Suppressor macrophage treated with lipopolysaccharide for 1 hour (primary cell): Measurements from ENCODE around the gene ADCK1.

ENCODE experiments used
- DNase-seq, 3 donors: peaks; one replicate each; pipeline ENCODE4 v3.0.0-alpha.2; 2020 to 2022

The ADCK1 gene

DNA sequence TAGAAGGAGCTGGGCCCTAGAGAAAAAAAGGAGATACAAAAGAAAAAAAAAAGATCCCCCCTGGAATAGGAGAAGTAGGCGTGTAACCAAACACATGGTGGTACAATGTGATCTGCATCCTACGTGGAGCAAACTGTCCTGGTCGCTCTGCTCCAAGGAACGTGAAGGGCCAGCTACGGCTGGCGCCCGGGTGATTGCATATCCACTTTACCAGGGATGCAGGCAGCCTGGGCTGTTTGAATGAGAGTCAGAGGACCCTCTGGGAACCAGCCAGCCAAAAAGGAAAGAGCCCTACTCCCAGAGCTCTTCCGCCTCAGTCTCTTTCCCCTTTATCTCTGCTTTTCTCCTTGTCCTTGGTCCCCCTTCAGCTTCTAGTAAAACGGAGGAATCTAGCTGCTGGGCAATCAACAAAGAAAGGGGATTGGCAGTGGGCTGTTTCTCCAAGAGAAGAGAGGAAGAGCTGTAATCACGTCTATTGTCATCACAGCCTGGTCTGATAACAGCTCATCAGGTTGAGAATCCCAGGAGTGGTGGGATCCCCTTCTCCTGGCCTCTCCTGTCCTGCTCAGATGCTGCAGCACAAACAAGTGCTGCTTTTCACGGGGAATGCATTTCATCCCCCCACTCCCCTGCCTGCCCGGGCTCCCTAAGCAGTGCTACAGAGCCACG is 156.0 kb downstream of the ADCK1 start:
- DNase-seq: no peak

DNA sequence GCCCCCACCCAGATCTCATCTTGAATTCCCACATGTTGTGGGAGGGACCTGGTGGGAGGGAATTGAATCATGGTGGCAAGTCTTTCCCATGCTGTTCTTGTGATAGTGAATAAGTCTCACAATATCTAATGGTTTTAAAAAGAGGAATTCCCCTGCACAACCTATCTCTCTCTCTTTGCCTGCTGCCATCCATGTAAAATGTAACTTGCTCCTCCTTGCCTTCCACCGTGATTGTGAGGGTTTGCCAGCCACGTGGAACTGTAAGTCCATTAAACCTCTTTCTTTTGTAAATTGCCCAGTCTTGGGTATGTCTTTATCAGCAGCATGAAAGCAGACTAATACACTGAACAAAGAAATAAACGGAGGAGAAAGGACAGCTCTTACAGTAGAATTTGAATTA is 159.8 kb downstream of the ADCK1 start:
- peak in 1 of 3 donors; percentile 9 for DNase-seq

DNA sequence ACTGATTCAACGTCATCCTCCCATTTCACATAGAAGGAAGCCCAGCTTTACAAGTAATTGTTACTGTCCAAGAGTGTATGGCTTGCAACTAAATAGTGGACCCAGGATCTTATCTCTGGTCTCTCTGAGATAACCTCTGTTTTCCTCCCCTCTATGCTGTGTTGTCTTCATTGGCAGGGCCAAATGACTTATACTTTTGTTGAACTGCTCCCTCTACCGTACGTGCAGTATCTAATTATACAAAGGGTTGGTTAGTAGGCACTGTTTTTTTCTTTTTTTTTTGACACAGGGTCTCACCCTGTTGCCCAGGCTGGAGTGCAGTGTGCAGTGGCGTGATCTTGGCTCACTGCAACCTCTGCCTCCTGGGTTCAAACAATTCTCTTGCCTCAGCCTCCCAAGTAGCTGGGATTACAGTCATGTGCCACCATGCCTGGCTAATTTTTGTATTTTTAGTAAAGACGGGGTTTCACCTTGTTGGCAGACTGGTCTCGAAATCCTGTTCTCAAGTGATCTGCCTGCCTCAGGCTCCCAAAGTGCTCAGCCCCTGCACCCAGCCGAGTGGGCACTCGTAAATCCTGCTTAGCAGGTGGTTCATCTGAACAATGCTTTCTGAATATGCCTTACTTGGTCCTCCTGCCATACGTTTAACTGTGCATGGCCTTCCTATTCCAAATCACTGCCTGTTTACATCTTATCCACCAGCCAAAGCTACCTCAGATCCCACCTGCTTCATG is 162.1 kb downstream of the ADCK1 start:
- no peak for DNase-seq

DNA sequence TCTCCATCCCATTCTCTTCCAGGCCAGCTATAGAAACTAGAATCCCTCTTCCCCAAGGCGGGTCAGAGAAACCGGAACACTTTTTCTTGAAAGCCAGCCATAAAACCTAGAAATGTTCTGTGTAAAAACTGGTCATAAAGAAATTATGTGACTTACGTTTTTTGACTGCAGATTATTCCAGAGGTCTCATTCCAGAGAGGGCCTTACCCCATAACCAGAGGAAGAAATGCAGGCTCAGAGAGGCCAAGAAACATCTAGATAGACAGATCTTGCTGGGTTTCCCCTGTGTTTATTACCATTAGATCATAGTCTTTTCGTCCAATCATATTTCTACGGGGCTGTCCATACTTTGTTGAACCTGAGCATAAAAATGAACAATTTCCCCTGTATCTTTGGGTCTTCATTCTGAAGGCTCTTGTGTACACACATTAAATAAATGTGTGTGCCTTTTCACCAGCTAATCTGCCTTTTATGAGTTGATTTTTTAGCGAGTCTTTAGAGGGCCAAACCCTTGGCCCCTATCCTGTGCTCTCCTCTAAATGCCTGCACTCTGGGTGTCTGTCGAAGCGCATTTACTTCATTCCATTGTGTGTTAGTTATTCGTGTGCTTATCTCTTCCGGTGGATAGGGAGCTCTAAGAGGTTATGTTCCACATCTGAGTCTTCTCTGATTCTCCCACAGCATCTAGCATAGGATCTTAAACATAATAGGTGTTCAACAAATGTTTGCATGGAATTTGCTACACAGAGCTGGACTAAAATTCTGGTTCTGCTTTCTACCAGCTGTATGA is 163.0 kb downstream of the ADCK1 start:
- no peak for DNase-seq

DNA sequence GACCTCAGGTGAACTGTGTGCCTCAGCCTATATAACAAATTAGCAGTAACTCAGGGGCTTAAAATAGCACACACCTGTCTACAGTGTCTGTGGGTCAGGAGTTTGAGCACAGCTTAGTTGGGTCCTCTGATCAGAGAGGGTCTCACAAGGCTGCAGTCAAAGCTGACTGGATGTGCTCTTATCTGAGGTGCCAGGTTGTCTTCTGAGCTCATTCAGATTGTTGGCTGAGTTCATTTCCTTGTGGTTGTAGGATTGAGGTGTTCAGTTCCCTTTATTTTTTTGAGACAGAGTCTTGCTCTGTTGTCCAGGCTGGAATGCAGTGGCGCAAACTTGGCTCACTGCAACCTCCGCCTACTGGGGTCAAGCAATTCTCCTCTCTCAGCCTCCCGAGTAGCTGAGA is 164.7 kb downstream of the ADCK1 start:
- no peak for DNase-seq

DNA sequence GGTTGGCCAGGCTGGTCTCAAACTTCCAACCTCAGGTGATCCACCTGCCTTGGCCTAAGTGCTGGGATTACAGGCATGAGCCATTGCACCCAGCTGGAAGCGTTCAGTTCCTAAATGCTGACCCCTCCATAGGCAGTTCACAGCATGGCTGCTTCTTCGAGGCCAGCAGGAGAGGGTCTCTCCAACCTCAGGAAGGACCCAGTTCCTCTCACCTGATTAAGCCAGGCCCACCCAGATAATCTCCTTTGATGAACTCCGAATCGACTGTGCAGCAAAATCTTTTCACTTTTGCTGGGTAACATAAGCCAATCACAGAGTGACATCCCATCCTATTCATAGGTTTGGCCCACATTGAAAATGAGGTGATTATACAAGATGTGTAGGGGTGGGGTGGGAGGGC is 165.1 kb downstream of the ADCK1 start:
- no peak for DNase-seq

DNA sequence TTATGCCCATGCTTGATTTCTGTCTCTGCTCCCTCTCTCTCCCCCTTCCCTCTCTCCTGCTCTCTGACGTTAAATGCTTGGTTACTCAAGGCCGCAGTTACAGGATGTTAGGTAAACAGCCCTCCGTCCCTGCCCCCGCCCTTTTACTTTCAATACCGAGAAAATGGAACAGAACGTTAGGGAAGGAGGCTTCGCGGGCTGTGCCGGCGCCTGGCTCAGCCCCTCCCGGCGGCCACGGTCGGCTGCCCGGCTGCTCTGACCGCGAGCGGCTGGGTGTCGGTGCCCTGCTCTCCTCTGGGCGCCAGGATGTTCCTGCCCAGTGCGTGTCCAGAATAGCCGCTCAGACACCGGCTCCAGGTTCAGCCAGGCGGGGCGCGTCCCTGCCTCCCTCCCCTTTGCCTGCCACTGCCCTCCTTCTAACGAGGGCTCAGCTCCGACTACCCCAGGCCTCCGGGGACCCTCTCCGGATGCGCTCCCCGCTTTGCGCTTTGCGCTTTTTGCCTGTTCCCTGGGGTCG is 166.1 kb downstream of the ADCK1 start:
- DNase-seq: peak; percentile 29 to 63 (median 31)

DNA sequence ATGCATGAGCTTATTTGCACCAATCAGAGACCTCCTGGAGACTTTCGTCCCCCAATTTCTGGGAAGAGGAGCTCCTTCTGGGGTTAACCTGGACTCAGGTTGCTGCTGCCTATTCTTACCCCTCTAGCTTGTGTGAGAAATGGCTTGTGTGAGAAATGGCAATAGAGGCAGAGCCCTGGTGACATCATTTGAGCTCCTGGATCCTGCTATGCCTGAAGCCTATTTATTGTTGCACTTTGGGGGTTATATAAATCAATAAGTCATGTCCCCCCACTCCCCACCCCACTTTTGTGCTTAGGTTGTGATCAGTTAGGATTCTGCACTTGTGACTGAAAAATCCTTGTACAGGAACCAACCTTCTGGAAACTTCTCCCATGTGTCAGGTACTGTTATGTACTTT is 167.2 kb downstream of the ADCK1 start:
- no peak for DNase-seq

DNA sequence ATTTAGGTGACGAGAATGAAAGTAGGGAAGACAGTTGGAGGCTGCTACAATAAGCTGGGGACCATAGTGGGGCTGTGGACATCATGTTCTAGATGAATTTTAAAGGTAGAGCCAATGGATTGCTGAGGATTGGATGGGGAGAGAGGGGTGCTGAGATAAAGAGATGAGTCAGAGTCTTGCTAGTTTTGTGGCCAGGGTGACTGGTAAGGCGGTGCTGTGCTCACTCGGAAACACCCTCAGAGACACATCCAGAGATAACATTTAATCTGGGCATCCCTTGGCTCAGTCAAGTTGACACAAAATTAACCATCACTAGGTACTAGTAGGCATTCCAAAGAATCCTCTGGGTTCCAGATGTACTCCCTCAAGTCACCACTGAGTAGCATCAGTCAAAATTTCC is 170.7 kb downstream of the ADCK1 start:
- no peak for DNase-seq

DNA sequence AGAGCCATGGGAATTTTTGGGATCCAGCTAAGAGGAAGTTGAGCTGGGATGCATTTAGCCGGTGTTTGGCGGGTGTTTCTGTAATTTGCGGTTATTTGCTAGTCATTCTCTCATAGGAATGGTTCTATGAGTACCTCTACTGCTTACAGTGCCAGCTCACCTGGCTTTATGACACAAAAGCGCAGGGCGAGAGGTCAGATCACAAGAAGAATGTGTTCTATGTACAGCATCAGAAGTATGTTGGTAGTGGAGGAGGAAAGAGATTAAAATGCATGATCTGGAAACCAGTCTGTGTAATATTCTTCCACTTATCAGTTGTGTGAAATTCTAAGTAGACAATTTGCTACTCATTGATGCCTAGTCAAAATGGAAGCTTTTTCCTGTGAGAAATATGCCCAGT is 173.3 kb downstream of the ADCK1 start:
- no peak for DNase-seq

DNA sequence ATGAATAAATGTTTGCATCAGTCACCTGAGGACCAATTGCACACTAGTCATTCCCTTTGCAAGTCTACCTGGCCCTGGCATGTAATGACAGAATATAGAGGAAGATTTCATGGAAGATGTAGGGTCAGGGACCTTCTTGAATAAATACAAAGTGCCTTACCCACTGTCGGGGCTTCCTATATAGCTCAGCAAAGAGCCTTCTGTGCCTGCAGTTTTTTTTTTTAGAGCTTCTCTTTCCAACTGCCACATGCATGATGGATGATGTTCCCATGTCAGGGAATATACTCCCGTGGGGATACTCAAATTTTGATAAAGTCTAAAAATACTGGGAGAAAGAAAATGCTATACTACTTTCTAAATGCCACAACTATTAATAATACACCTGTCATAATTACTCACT is 176.7 kb downstream of the ADCK1 start:
- DNase-seq: no peak

DNA sequence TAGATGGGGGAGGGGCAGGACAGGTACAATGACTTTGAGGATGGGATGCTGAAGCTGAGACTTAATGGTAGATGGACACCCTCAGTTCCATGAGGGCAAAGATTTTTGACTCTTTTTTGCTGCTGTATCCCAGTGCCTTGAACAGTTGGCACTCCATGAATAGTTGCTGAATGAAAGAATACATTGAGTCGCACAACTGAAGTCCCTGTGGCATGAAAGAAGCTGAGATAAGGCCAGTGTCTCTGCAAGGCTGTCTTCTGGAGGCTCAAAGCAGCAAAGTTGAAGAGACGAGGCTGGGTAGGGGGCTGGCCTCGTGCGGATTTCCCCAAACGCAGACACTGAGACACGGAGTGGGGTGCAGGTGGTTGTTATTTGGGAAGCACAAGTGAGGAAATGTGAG is 179.3 kb downstream of the ADCK1 start:
- no peak for DNase-seq

DNA sequence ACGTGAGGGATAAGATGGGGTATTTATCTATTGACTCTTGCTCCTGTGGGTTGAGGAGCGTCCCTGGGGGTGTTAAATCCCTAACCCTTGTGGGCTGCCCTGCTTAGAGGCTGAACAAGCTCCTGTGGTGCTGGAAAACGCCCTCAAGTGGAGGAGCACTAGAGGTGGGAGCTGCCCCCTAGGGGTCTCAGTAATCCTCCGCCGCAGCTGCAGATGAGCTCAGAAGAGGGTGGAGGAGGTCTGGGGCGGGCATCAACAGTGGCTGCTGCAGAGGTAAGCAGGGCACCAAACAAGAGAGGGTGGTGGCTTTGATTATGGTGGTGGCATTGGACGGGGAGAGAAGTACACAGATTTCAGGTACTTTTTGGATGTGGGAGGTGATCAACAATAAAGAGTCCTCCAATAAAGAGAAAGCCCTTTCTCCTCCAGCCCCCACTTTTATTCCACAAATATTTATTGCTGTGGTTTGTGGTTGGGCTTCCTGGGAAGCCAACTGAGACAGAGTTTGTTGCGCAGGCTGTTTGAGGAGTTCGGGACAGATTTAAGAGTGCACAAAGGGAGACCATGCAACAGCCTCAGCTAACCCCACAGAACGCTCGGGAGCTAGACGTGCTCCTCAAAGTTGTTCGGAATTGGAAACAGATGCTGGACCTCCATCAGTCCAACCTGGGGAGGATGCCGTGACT is 179.9 kb downstream of the ADCK1 start:
- no peak for DNase-seq

DNA sequence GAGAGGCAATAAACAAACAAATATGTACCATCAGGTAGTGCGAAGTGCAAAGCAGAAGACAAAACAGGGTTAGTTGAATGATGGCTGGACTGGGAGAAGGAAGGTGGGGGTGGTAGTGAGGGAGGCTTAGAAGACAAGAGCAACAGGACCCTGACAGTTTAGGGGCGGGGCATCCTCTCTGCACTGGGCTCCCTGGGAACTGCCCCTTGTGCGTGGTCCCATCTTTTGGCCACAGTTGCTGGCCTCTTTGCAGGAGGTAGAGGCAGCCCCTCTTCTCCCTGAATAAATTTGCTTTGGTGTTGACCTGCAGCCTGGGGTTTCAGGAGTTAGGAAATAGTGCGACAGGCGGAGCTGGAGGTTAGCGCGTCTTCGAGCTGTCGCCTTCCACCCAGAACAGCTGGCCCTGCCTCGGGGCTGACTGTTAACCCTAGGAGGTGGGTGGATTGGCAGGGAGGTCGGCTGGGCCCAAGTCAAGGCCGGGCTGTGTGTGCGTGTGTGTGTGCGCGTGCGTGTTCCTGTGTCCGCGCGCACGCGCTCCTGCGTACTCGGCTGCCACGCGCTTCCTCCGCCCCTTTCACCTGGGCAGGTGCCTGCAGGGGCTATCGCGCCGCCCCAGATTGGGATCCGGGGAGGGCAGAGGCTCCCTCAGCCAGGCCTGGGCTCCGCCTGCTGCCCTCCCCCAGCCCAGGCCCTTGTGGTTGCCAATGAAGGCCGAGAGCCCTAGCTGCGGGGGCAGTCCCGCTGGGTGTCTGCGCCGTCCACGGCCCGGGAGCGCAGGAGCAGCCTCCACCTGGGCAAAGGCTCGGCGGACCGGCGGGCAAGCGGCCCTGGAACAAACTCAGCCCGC is 180.8 kb downstream of the ADCK1 start:
- peak in 1 of 3 donors; percentile 21 for DNase-seq
